ENCODE results near the gene TIMM10B. TPM values are rescaled to one million over a fixed set of nuclear protein-coding genes. Genes with fewer than 3 reads are reported as not detected.

Gene TIMM10B
- total RNA-seq, 1 donor from 2014 or later = 37.2 TPM

GRCh38 chr11:6526411-6527135 lies 45.3 kb downstream of the TIMM10B start:
- Histone ChIP-seq H3K9me3 (ENCODE audit: low read depth) (no peaks in the 10 kb centered on the region), H2AFZ (replicated peaks) (no peak overlapping the region), H4K20me1 (ENCODE audit: low read depth) (no peaks in the 10 kb centered on the region), H3K27ac (no peak overlapping the region), H3K4me2 (no peak overlapping the region), H3K9ac (no peak overlapping the region), H3F3A (ENCODE audit: low read depth) (peaks cover 8% of the 10 kb centered on the region), H3K27me3 (no peaks in the 10 kb centered on the region), H3K79me2 (ENCODE audit: low read depth) (no peaks in the 10 kb centered on the region), H3K4me1 (no peaks in the 10 kb centered on the region), H3K4me3 (no peak overlapping the region), H3K36me3 (no peaks in the 10 kb centered on the region)
- Mint-ChIP-seq H3K4me3 (no peak overlapping the region), H3K9me3 (no peaks in the 10 kb centered on the region), H3K27ac (no peak overlapping the region), H3K4me1 (no peaks in the 10 kb centered on the region), H3K36me3 (peaks cover 4% of the 10 kb centered on the region), H3K27me3 (ENCODE audit: insufficient read depth, low read depth) (no peaks in the 10 kb centered on the region)
- no peak for DNase-seq (ENCODE audit: low spot score)
- no peak for TF ChIP-seq EZH2 (IDR thresholded peaks at IDR 0.05)
- no peak for TF ChIP-seq EZH2phosphoT487 (IDR thresholded peaks at IDR 0.05)
- TF ChIP-seq, protein P1, sequence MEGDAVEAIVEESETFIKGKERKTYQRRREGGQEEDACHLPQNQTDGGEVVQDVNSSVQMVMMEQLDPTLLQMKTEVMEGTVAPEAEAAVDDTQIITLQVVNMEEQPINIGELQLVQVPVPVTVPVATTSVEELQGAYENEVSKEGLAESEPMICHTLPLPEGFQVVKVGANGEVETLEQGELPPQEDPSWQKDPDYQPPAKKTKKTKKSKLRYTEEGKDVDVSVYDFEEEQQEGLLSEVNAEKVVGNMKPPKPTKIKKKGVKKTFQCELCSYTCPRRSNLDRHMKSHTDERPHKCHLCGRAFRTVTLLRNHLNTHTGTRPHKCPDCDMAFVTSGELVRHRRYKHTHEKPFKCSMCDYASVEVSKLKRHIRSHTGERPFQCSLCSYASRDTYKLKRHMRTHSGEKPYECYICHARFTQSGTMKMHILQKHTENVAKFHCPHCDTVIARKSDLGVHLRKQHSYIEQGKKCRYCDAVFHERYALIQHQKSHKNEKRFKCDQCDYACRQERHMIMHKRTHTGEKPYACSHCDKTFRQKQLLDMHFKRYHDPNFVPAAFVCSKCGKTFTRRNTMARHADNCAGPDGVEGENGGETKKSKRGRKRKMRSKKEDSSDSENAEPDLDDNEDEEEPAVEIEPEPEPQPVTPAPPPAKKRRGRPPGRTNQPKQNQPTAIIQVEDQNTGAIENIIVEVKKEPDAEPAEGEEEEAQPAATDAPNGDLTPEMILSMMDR (IDR thresholded peaks at IDR 0.05) = no peak

DNA sequence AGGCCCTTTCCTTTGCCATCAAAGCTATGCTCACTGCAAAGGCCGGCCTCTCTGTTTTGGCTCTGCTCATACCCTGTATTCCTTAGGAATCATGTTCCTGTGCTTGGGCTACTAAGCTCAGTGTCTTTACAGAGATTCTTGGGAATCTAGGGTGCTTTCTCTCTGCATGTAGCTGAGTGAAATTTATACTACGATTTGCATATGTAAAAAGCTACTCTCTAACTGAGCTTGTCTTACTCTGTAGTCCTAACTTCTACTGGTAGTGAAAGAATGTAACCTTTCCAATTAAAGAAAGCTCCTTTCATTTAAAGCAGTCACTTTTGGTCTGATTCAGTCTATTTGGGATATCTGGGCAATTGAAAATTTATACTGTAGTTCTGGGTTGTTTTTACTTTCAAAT lies 48.0 kb downstream of the TIMM10B start:
- H3K36me3 Mint-ChIP-seq = peaks cover 1% of the 10 kb centered on the region
- H3K4me1 ChIP-seq = no peaks in the 10 kb centered on the region
- H2AFZ ChIP-seq (replicated peaks) = no peak overlapping the region
- H3K79me2 ChIP-seq (ENCODE audit: low read depth) = no peaks in the 10 kb centered on the region
- DNase-seq (ENCODE audit: low spot score) = no peak
- peaks cover 8% of the 10 kb centered on the region for H3F3A ChIP-seq (ENCODE audit: low read depth)
- no peak overlapping the region for H3K4me3 Mint-ChIP-seq
- no peak for TF ChIP-seq EZH2 (IDR thresholded peaks at IDR 0.05)
- H3K4me2 ChIP-seq = no peak overlapping the region
- H3K9me3 Mint-ChIP-seq = no peaks in the 10 kb centered on the region
- no peaks in the 10 kb centered on the region for H3K27me3 ChIP-seq
- H4K20me1 ChIP-seq (ENCODE audit: low read depth) = no peaks in the 10 kb centered on the region
- no peak overlapping the region for H3K27ac Mint-ChIP-seq
- no peak overlapping the region for H3K27ac ChIP-seq
- H3K9ac ChIP-seq = no peak overlapping the region
- H3K4me1 Mint-ChIP-seq = no peaks in the 10 kb centered on the region
- no peaks in the 10 kb centered on the region for H3K9me3 ChIP-seq (ENCODE audit: low read depth)
- H3K36me3 ChIP-seq = no peaks in the 10 kb centered on the region
- peaks cover 2% of the 10 kb centered on the region for H3K27me3 Mint-ChIP-seq (ENCODE audit: insufficient read depth, low read depth)
- no peak overlapping the region for H3K4me3 ChIP-seq

DNA sequence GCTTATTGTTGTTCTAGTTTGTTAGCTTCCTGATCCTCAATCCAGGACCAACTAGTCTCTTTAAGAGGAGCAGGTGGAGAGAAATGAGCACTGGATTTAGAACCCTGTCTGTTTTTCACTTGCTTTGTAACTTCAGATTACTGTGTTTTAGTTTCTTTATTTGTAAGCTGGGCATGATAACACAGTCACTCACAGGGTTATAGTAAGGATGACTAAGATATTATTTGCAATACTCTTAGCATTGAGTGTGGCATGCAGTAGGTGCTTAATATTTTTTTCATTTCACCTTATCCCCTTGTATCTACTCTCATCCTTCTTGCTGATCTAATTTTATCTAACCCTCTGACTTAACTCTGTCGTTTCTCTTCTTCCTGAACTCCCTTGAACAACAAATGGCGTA lies 49.5 kb downstream of the TIMM10B start:
- Mint-ChIP-seq H3K4me1 (no peaks in the 10 kb centered on the region), H3K27ac (no peak overlapping the region), H3K9me3 (no peaks in the 10 kb centered on the region), H3K27me3 (ENCODE audit: insufficient read depth, low read depth) (peaks cover 2% of the 10 kb centered on the region), H3K4me3 (no peak overlapping the region), H3K36me3 (peaks cover 1% of the 10 kb centered on the region)
- no peak for TF ChIP-seq EZH2 (IDR thresholded peaks at IDR 0.05)
- Histone ChIP-seq H3F3A (ENCODE audit: low read depth) (peaks cover 8% of the 10 kb centered on the region), H3K4me1 (no peaks in the 10 kb centered on the region), H3K9ac (no peak overlapping the region), H2AFZ (replicated peaks) (no peak overlapping the region), H3K9me3 (ENCODE audit: low read depth) (no peaks in the 10 kb centered on the region), H3K4me3 (no peak overlapping the region), H3K79me2 (ENCODE audit: low read depth) (no peaks in the 10 kb centered on the region), H3K27ac (no peak overlapping the region), H3K27me3 (no peaks in the 10 kb centered on the region), H3K4me2 (no peak overlapping the region), H4K20me1 (ENCODE audit: low read depth) (no peaks in the 10 kb centered on the region), H3K36me3 (no peaks in the 10 kb centered on the region)
- no peak for DNase-seq (ENCODE audit: low spot score)

DNA sequence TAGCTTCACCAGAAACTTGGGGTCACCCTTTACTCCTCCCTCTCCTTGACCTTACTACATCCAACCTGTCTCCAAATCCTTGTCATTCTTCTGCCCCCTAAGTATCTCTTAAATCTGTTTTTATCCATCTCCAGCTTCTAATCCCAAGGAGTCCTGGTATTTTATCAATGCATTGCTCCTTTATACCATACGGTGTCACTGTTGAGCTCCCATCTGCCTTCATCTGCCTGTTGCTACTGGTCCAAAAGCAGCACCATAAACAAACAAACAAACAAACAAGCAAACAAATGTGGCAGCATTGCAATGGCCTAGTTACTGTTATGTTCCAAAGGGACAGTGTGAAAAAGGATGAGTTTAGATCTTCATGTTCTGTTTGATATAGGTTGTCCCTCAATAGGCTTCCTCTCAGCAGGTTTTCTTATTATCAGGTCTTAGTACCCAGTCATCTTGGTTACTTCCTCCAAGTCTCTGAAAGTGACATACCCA lies 50.0 kb downstream of the TIMM10B start:
- Histone ChIP-seq H3K27ac (no peak overlapping the region), H3F3A (ENCODE audit: low read depth) (peaks cover 8% of the 10 kb centered on the region), H4K20me1 (ENCODE audit: low read depth) (no peaks in the 10 kb centered on the region), H3K4me2 (no peak overlapping the region), H3K9me3 (ENCODE audit: low read depth) (no peaks in the 10 kb centered on the region), H3K79me2 (ENCODE audit: low read depth) (no peaks in the 10 kb centered on the region), H3K36me3 (no peaks in the 10 kb centered on the region), H3K4me1 (no peaks in the 10 kb centered on the region), H3K27me3 (no peaks in the 10 kb centered on the region), H2AFZ (replicated peaks) (no peak overlapping the region), H3K9ac (no peak overlapping the region), H3K4me3 (no peak overlapping the region)
- no peaks in the 10 kb centered on the region for H3K4me1 Mint-ChIP-seq
- H3K27me3 Mint-ChIP-seq (ENCODE audit: insufficient read depth, low read depth) = peaks cover 2% of the 10 kb centered on the region
- DNase-seq (ENCODE audit: low spot score) = peak; percentile 59
- no peak overlapping the region for H3K27ac Mint-ChIP-seq
- TF ChIP-seq EZH2 (IDR thresholded peaks at IDR 0.05) = no peak
- TF ChIP-seq, protein P1 (IDR thresholded peaks at IDR 0.05) = peak; percentile 83
- no peak for TF ChIP-seq EZH2phosphoT487 (IDR thresholded peaks at IDR 0.05)
- H3K4me3 Mint-ChIP-seq = no peak overlapping the region
- no peaks in the 10 kb centered on the region for H3K9me3 Mint-ChIP-seq
- peaks cover 1% of the 10 kb centered on the region for H3K36me3 Mint-ChIP-seq

Other genes with a start within 250 kb of the TIMM10B start
- gene FHIP1B, start 246.9 kb upstream of the TIMM10B start, total RNA-seq (ENCODE audit: low replicate concordance) = 12.0 and 38.7 TPM in 2 replicates
- 0.15 TPM in 1 of 2 replicates, not detected in the other for gene CNGA4, start 242.4 kb upstream of the TIMM10B start, total RNA-seq (ENCODE audit: low replicate concordance)
- 8.2 and 14.3 TPM in 2 replicates for gene CCKBR, start 221.7 kb upstream of the TIMM10B start, total RNA-seq (ENCODE audit: low replicate concordance)
- gene CAVIN3, start 161.0 kb upstream of the TIMM10B start, total RNA-seq (ENCODE audit: low replicate concordance) = 2.9 and 12.2 TPM in 2 replicates
- gene SMPD1, start 91.0 kb upstream of the TIMM10B start, total RNA-seq (ENCODE audit: low replicate concordance) = 9.4 and 11.3 TPM in 2 replicates
- gene APBB1, start 62.4 kb upstream of the TIMM10B start, total RNA-seq (ENCODE audit: low replicate concordance) = 38.5 and 64.9 TPM in 2 replicates
- gene HPX, start 40.5 kb upstream of the TIMM10B start, total RNA-seq (ENCODE audit: low replicate concordance) = 0.56 TPM in 2 replicates
- gene TRIM3, start 7.6 kb upstream of the TIMM10B start, total RNA-seq (ENCODE audit: low replicate concordance) = 16.1 and 19.9 TPM in 2 replicates
- 40.2 and 50.5 TPM in 2 replicates for gene ARFIP2, start 170 bp upstream of the TIMM10B start, total RNA-seq (ENCODE audit: low replicate concordance)
- 5.0 and 8.6 TPM in 2 replicates for gene DNHD1, start 15.8 kb downstream of the TIMM10B start, total RNA-seq (ENCODE audit: low replicate concordance)
- gene RRP8, start 122.1 kb downstream of the TIMM10B start, total RNA-seq (ENCODE audit: low replicate concordance) = 12.3 and 16.0 TPM in 2 replicates
- gene ILK, start 122.3 kb downstream of the TIMM10B start, total RNA-seq (ENCODE audit: low replicate concordance) = 85.6 and 98.7 TPM in 2 replicates
- 34.1 and 58.0 TPM in 2 replicates for gene TAF10, start 130.7 kb downstream of the TIMM10B start, total RNA-seq (ENCODE audit: low replicate concordance)
- 9.9 and 28.8 TPM in 2 replicates for gene TPP1, start 137.9 kb downstream of the TIMM10B start, total RNA-seq (ENCODE audit: low replicate concordance)
- gene DCHS1, start 174.3 kb downstream of the TIMM10B start, total RNA-seq (ENCODE audit: low replicate concordance) = 4.5 and 9.0 TPM in 2 replicates
- 24.3 and 30.9 TPM in 2 replicates for gene MRPL17, start 201.8 kb downstream of the TIMM10B start, total RNA-seq (ENCODE audit: low replicate concordance)